OCI-LY1 (cell line): Measurements from ENCODE around the gene PRKCA.

Experiments used
- H2AFZ ChIP-seq: fragments of 200-600 bp; sonication (generic), shearing (Covaris generic); 2 replicates; pipeline ENCODE4 v1.6.0; 2014; ENCODE audit warnings: antibody characterized with exemption, mild to moderate bottlenecking, low read length
- H3F3A ChIP-seq: fragments of 200-600 bp; sonication (generic), shearing (Covaris generic); 2 replicates; pipeline ENCODE4 v1.6.0; 2014; ENCODE audit warnings: mild to moderate bottlenecking, antibody characterized with exemption, low read length, moderate library complexity; ENCODE audit not compliant: insufficient read depth
- H3K27ac ChIP-seq: fragments of 200-600 bp; sonication (generic); 2 replicates; pipeline ENCODE4 v1.5.1; 2014; ENCODE audit warnings: low read length, mixed run types, mild to moderate bottlenecking, low read depth; ENCODE audit not compliant: poor library complexity, severe bottlenecking
- H3K27me3 ChIP-seq: fragments of 200-600 bp; sonication (generic); 2 replicates; pipeline ENCODE4 v1.6.0; 2014; ENCODE audit warnings: antibody characterized with exemption, mild to moderate bottlenecking, low read length, moderate library complexity; ENCODE audit not compliant: insufficient read depth
- H3K36me3 ChIP-seq: fragments of 200-600 bp; sonication (generic); 2 replicates; pipeline ENCODE4 v1.6.1; 2014; ENCODE audit warnings: mild to moderate bottlenecking, antibody characterized with exemption, low read length, moderate library complexity, mixed read lengths; ENCODE audit not compliant: insufficient read depth
- H3K4me1 ChIP-seq: fragments of 200-600 bp; sonication (generic); 2 replicates; pipeline ENCODE4 v1.5.1; 2014; ENCODE audit warnings: mild to moderate bottlenecking, low read length, moderate library complexity; ENCODE audit not compliant: insufficient read depth, severe bottlenecking
- H3K4me2 ChIP-seq: fragments of 200-600 bp; sonication (generic), shearing (Covaris generic); 2 replicates; pipeline ENCODE4 v1.6.1; 2014; ENCODE audit warnings: low read length
- H3K4me3 ChIP-seq: fragments of 200-600 bp; sonication (generic); 2 replicates; pipeline ENCODE4 v1.5.1; 2014; ENCODE audit warnings: low read length, low read depth, mild to moderate bottlenecking, mixed read lengths; ENCODE audit not compliant: poor library complexity, severe bottlenecking
- H3K79me2 ChIP-seq: fragments of 200-600 bp; shearing (Covaris generic); 2 replicates; pipeline ENCODE4 v1.6.1; 2016; ENCODE audit warnings: mixed run types, low read length, mixed read lengths; ENCODE audit not compliant: insufficient read depth
- H3K9ac ChIP-seq: fragments of 200-600 bp; sonication (generic), shearing (Covaris generic); 2 replicates; pipeline ENCODE4 v1.6.1; 2014; ENCODE audit warnings: mild to moderate bottlenecking, low read length, mixed read lengths
- H3K9me2 ChIP-seq: fragments of 200-600 bp; sonication (generic), shearing (Covaris generic); 2 replicates; pipeline ENCODE4 v1.6.1; 2014; ENCODE audit warnings: low read depth, mild to moderate bottlenecking, low read length, mixed read lengths
- H3K9me3 ChIP-seq: fragments of 200-600 bp; shearing (Covaris generic); 2 replicates; pipeline ENCODE4 v1.6.1; 2014; ENCODE audit warnings: low read length, mixed read lengths
- H4K20me1 ChIP-seq: fragments of 200-600 bp; sonication (generic), shearing (Covaris generic); 2 replicates; pipeline ENCODE4 v1.6.0; 2016; ENCODE audit warnings: mild to moderate bottlenecking, low read length; ENCODE audit not compliant: insufficient read depth
- EZH2 ChIP-seq: fragments of 200-600 bp; sonication (generic), shearing (Covaris generic); IDR thresholded peaks from 2 replicates; pipeline ENCODE4 v1.8.0; 2017; ENCODE audit warnings: borderline replicate concordance, mixed run types, mild to moderate bottlenecking, antibody characterized with exemption, low read length, moderate library complexity, mixed read lengths
- TF ChIP-seq, protein P1 (sequence below): fragments of 200-600 bp; sonication (generic), shearing (Covaris generic); IDR thresholded peaks from 2 replicates; pipeline ENCODE4 v1.5.1; 2017; ENCODE audit warnings: mild to moderate bottlenecking, antibody characterized with exemption, low read length, moderate library complexity, mixed read lengths

The PRKCA gene

DNA sequence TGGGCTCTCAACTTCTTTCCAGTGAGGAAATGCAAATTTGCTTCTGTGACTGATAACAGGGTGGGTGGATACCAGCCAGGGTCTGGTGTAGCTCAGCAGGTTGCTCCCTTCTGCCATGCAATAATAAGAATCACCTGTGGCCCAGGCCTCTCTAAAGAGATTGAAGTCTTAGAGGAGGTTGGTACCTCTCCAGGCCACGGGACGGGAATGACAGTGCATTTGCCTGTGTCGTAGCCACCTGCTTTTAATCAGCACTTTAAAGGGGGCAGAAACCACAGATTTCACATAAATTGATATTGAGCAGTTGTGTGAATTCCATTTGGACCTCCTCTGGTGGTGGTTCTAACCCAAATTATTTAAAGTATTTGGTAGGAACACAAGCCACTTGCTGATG, 246.9 kb downstream of the PRKCA start:
- Histone ChIP-seq H3K79me2 (no peaks in the 10 kb centered on the region), H3K4me1 (peaks cover 32% of the 10 kb centered on the region), H3K9me3 (peaks cover 10% of the 10 kb centered on the region; the same call in 1 of the 2 replicates), H3K27me3 (no peaks in the 10 kb centered on the region), H3F3A (no peaks in the 10 kb centered on the region), H2AFZ (no peak overlapping the region), H3K4me3 (no peak overlapping the region), H3K9ac (no peak overlapping the region), H3K9me2 (no peaks in the 10 kb centered on the region), H3K27ac (peak overlapping the region; percentile 14), H3K4me2 (peak overlapping the region; percentile 8; the same call in 1 of the 2 replicates), H4K20me1 (no peaks in the 10 kb centered on the region), H3K36me3 (peaks cover 21% of the 10 kb centered on the region; the same call in 1 of the 2 replicates)
- TF ChIP-seq, protein P1, sequence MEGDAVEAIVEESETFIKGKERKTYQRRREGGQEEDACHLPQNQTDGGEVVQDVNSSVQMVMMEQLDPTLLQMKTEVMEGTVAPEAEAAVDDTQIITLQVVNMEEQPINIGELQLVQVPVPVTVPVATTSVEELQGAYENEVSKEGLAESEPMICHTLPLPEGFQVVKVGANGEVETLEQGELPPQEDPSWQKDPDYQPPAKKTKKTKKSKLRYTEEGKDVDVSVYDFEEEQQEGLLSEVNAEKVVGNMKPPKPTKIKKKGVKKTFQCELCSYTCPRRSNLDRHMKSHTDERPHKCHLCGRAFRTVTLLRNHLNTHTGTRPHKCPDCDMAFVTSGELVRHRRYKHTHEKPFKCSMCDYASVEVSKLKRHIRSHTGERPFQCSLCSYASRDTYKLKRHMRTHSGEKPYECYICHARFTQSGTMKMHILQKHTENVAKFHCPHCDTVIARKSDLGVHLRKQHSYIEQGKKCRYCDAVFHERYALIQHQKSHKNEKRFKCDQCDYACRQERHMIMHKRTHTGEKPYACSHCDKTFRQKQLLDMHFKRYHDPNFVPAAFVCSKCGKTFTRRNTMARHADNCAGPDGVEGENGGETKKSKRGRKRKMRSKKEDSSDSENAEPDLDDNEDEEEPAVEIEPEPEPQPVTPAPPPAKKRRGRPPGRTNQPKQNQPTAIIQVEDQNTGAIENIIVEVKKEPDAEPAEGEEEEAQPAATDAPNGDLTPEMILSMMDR = no peak
- TF ChIP-seq EZH2 = no peak

GRCh38 chr17:66549731-66550207, 247.4 kb downstream of the PRKCA start:
- H3K9me3 ChIP-seq = peaks cover 10% of the 10 kb centered on the region; the same call in 1 of the 2 replicates
- no peak for TF ChIP-seq EZH2
- TF ChIP-seq, protein P1 = no peak
- H3K9ac ChIP-seq = no peak overlapping the region
- no peaks in the 10 kb centered on the region for H3K9me2 ChIP-seq
- H3K36me3 ChIP-seq = peaks cover 20% of the 10 kb centered on the region; the same call in 1 of the 2 replicates
- H3K27me3 ChIP-seq = no peaks in the 10 kb centered on the region
- no peak overlapping the region for H3K4me3 ChIP-seq
- no peaks in the 10 kb centered on the region for H4K20me1 ChIP-seq
- no peaks in the 10 kb centered on the region for H3F3A ChIP-seq
- H3K4me2 ChIP-seq = no peak overlapping the region
- no peak overlapping the region for H2AFZ ChIP-seq
- peaks cover 32% of the 10 kb centered on the region for H3K4me1 ChIP-seq
- no peaks in the 10 kb centered on the region for H3K79me2 ChIP-seq
- H3K27ac ChIP-seq = peak overlapping the region; percentile 14

DNA sequence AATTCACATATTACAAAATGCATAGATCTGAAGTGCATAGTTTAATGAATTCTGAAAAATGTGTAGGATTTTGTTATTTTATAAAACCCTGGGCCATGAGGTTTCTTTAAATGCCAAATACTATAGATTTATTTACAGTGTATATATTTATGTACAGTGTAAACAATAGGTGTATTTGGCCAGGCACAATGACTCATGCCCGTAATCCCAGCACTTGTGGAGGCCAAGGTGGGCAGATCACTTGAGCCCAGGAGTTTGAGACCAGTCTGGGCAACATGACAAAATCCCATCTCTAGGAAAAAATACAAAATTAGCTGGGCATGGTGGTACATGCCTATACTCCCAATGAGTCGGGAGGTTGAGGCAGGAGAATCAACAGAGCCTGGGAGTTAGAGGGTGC, 249.4 kb downstream of the PRKCA start:
- H3K4me1 ChIP-seq = peaks cover 39% of the 10 kb centered on the region
- no peaks in the 10 kb centered on the region for H3K9me3 ChIP-seq
- H3K9me2 ChIP-seq = no peaks in the 10 kb centered on the region
- no peaks in the 10 kb centered on the region for H3F3A ChIP-seq
- no peaks in the 10 kb centered on the region for H4K20me1 ChIP-seq
- no peak overlapping the region for H3K4me2 ChIP-seq
- H3K4me3 ChIP-seq = no peak overlapping the region
- no peak overlapping the region for H3K9ac ChIP-seq
- no peaks in the 10 kb centered on the region for H3K27me3 ChIP-seq
- H3K27ac ChIP-seq = no peak overlapping the region
- 0 out of 2 replicates have a peak, but pooled peaks cover 5% of the 10 kb centered on the region for H3K36me3 ChIP-seq
- no peak overlapping the region for H2AFZ ChIP-seq
- TF ChIP-seq, protein P1 = no peak
- no peak for TF ChIP-seq EZH2
- H3K79me2 ChIP-seq = no peaks in the 10 kb centered on the region
